Measurements from ENCODE around the gene DNAJB14. TPM values are rescaled to one million over a fixed set of nuclear protein-coding genes. Genes with fewer than 3 reads are reported as not detected.

DNAJB14 gene
- total and polyA plus RNA-seq, 2 of the 13 experiments (the other 11 are each of a cell fraction or from before 2014, with no cell fraction given) = 9.1 to 38.1 TPM

DNA sequence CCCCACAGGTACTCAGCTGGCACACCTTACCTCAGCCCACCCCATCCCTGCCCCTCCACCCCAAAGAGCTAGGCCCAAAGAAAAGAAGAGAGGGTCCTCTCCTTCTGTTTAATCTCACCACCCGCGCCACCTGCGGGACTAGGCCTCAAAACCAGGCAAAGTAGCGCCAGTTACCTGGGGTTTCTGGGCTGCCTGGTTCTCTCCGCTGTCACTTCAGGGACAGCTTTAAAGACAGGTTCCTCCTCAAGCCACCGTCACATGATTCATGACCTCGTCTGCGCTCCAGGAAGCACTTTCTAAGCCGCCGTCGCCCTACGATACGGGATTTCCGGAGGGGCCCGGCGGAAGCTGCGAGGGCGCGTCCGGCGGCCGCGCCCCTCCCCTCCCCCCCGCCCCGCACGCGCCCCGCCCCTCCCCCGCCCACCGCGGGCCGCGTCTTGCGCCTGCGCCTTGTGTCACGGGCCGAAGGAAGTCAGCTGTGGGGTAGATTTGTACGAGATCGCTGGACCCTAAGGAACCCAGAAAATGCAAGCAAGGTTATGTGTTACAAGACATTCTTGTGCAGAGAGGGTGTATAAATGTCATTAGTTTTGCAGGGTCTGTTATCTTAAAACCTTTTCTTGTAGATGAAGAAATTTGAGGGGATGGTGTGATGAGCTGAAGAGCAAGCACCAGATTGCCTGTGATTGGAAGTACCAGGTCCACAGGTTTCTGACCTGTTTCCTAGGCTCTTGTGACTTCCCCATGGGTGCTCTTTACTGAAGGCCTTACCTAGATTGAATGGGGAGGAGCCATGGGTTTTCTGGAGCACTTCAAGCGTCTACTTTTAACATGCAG lies 52.0 kb downstream of the DNAJB14 start, which contains the start of gene LAMTOR3 (continued):
- TF ChIP-seq, protein P1, sequence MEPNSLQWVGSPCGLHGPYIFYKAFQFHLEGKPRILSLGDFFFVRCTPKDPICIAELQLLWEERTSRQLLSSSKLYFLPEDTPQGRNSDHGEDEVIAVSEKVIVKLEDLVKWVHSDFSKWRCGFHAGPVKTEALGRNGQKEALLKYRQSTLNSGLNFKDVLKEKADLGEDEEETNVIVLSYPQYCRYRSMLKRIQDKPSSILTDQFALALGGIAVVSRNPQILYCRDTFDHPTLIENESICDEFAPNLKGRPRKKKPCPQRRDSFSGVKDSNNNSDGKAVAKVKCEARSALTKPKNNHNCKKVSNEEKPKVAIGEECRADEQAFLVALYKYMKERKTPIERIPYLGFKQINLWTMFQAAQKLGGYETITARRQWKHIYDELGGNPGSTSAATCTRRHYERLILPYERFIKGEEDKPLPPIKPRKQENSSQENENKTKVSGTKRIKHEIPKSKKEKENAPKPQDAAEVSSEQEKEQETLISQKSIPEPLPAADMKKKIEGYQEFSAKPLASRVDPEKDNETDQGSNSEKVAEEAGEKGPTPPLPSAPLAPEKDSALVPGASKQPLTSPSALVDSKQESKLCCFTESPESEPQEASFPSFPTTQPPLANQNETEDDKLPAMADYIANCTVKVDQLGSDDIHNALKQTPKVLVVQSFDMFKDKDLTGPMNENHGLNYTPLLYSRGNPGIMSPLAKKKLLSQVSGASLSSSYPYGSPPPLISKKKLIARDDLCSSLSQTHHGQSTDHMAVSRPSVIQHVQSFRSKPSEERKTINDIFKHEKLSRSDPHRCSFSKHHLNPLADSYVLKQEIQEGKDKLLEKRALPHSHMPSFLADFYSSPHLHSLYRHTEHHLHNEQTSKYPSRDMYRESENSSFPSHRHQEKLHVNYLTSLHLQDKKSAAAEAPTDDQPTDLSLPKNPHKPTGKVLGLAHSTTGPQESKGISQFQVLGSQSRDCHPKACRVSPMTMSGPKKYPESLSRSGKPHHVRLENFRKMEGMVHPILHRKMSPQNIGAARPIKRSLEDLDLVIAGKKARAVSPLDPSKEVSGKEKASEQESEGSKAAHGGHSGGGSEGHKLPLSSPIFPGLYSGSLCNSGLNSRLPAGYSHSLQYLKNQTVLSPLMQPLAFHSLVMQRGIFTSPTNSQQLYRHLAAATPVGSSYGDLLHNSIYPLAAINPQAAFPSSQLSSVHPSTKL (CRISPR knock-in tag; IDR thresholded peaks at IDR 0.05) = peak; percentile 53
- TF ChIP-seq, protein P2, sequence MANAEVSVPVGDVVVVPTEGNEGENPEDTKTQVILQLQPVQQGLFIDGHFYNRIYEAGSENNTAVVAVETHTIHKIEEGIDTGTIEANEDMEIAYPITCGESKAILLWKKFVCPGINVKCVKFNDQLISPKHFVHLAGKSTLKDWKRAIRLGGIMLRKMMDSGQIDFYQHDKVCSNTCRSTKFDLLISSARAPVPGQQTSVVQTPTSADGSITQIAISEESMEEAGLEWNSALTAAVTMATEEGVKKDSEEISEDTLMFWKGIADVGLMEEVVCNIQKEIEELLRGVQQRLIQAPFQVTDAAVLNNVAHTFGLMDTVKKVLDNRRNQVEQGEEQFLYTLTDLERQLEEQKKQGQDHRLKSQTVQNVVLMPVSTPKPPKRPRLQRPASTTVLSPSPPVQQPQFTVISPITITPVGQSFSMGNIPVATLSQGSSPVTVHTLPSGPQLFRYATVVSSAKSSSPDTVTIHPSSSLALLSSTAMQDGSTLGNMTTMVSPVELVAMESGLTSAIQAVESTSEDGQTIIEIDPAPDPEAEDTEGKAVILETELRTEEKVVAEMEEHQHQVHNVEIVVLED (CRISPR knock-in tag; IDR thresholded peaks at IDR 0.05; ENCODE audit: borderline replicate concordance) = peak; percentile 84
- TF ChIP-seq KDM4B (CRISPR knock-in tag; IDR thresholded peaks at IDR 0.05) (0 out of 2 replicates have a peak, but pooled peaks have one; percentile 43), ZNF235 (CRISPR knock-in tag; IDR thresholded peaks at IDR 0.05; ENCODE audit: borderline replicate concordance) (no peak), MTF1 (CRISPR knock-in tag; IDR thresholded peaks at IDR 0.05) (no peak), ZMYM4 (CRISPR knock-in tag; IDR thresholded peaks at IDR 0.05) (peak; percentile 59), SIN3B (IDR thresholded peaks at IDR 0.05; ENCODE audit: low read length) (peak; percentile 79), GATAD1 (CRISPR knock-in tag; IDR thresholded peaks at IDR 0.05) (peak; percentile 96), BHLHE40 (IDR thresholded peaks at IDR 0.05; ENCODE audit: low read length) (0 out of 2 replicates have a peak, but pooled peaks have one; percentile 43), ESRRA (CRISPR knock-in tag; IDR thresholded peaks at IDR 0.05; ENCODE audit: low read depth) (no peak), NFATC3 (CRISPR knock-in tag; IDR thresholded peaks at IDR 0.05) (no peak)
- TF ChIP-seq, protein P3, sequence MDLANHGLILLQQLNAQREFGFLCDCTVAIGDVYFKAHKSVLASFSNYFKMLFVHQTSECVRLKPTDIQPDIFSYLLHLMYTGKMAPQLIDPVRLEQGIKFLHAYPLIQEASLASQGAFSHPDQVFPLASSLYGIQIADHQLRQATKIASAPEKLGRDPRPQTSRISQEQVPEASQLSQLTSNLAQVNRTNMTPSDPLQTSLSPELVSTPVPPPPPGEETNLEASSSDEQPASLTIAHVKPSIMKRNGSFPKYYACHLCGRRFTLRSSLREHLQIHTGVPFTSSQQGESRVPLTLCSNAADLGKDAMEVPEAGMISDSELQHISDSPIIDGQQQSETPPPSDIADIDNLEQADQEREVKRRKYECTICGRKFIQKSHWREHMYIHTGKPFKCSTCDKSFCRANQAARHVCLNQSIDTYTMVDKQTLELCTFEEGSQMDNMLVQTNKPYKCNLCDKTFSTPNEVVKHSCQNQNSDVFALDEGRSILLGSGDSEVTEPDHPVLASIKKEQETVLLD (CRISPR knock-in tag; IDR thresholded peaks at IDR 0.05; ENCODE audit: low read depth) = 0 out of 2 replicates have a peak, but pooled peaks have one; percentile 40
- TF ChIP-seq, protein P4, sequence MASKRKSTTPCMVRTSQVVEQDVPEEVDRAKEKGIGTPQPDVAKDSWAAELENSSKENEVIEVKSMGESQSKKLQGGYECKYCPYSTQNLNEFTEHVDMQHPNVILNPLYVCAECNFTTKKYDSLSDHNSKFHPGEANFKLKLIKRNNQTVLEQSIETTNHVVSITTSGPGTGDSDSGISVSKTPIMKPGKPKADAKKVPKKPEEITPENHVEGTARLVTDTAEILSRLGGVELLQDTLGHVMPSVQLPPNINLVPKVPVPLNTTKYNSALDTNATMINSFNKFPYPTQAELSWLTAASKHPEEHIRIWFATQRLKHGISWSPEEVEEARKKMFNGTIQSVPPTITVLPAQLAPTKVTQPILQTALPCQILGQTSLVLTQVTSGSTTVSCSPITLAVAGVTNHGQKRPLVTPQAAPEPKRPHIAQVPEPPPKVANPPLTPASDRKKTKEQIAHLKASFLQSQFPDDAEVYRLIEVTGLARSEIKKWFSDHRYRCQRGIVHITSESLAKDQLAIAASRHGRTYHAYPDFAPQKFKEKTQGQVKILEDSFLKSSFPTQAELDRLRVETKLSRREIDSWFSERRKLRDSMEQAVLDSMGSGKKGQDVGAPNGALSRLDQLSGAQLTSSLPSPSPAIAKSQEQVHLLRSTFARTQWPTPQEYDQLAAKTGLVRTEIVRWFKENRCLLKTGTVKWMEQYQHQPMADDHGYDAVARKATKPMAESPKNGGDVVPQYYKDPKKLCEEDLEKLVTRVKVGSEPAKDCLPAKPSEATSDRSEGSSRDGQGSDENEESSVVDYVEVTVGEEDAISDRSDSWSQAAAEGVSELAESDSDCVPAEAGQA (IDR thresholded peaks at IDR 0.05; ENCODE audit: low read depth) = peak; percentile 38; the same call in 1 of the 2 replicates
- TF ChIP-seq, protein P4 (CRISPR knock-in tag; IDR thresholded peaks at IDR 0.05; ENCODE audit: borderline replicate concordance) = no peak

All from HepG2 (cell line).